HCEC 1CT (cell line): ENCODE measurements around the gene ANKS6.
A peak's percentile ranks its signal among the peaks of the same experiment; 100 is the strongest.

ENCODE experiments used
- DNase-seq: peaks from one replicate; pipeline ENCODE4 v3.0.0-alpha.2; 2017

ANKS6 gene

DNA sequence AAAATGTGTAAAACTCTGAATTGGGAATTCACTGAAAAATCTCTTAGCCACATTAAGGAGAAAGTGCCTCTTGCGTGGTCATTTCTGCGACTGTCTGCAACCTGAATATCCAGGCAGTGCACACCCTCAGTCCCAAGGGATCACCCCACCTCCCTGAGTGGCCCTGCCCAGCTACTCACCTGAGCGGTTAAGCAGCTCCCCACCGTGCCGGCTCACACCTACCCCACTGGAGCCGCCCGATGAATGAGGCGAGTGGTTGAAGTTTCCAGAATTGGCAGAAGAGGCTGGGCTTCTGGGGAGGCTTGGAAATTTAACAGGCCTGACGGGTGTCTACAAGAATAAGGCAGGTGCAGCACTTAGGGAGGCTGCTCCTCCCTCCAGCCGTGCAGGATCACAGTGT, 25.6 kb downstream of the ANKS6 start:
- no peak for DNase-seq

DNA sequence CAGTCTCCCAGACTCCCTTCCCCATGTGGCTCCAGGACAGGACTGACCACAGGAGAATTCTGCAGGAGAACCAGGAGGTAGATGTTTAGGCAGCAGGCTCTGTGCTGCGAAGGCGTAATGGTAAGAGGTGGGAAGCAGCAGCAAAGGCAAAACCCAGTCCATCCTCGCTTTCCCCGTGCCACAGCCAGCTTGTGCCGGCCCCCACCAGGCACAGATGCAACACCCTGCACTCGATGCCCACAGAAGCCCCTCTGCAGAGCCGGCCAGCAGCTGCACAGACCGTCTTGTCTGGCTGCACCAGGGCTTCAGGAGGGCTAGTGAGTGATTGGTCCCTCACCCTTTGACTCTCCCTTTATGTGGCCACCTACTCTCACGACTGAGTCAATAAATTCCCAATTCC, 28.0 kb downstream of the ANKS6 start:
- DNase-seq, result no peak

DNA sequence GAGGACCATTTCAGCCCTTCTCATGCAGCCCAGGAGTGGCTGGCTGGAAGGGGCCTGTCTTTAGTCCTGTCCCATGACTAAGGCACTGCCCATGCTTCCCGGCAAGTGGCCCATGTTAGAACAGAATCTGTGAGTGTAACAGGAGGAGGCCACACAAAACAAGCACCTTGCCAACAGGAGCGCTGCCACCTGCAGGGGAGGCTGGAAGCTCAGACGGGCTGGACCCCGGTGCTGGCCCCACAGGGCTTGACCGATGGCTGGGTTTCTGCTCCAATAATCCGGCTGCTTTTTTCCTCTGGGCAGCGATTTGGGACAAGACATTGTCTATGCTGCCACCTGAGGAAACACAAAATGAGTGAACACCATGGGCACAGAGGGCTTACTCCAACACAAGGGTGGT, 28.4 kb downstream of the ANKS6 start:
- no peak for DNase-seq

DNA sequence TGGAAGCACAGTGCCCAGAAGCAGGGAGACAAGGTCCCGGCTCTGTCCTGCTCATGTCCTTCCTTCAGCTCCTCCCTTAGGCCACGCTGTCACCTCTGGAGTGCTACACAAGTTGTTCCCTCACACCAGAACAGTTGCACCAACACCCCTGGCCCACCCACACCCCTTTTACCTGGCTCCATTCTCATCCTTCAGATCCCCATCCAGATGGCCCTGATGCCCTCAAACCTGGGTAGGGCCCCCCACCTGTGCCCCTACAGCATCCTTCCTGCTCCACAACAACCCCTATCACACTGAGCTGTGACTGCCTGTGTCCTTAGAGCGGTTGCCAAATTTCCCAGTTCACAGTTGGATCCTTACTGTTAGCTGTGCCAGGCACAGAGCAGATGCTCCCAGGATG, 29.2 kb downstream of the ANKS6 start:
- DNase-seq, result no peak

DNA sequence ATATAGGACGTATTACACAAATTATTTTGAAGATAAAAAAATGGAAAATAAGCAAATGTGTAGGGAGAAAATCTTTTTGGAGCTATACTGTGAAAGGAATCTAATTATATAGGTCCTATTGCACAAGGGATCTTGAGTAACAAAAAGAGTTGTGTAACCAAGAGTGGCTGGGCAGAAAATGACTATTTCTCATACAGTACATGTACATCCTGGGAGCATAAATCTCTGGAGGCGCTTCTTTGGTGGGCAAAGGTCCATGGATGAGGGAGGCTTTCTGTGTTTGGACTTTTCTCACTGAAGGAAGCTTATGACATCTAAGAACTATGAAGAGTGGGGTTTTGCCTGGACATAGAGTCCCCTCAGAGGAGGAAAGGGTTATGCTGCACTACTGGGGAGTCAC, 29.8 kb downstream of the ANKS6 start:
- no peak for DNase-seq

DNA sequence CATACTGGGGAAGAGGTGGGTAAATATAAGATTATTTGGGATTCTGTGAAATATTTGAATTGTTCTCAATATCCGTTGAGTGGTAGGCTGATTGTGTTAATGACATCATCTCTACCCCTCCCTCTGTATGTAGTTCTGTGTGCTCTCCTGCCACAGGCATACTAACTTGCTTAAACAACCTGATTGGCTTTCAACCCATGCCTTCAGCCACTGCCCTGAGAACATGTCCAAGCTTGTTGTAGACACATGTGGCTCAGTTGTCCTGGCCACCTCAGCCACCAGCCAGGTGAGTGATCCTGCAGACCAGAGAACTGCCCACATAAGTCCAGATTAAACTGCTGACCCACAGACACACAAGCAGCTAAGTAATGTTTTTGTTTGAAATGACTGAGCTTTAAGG, 31.1 kb downstream of the ANKS6 start:
- no peak for DNase-seq

DNA sequence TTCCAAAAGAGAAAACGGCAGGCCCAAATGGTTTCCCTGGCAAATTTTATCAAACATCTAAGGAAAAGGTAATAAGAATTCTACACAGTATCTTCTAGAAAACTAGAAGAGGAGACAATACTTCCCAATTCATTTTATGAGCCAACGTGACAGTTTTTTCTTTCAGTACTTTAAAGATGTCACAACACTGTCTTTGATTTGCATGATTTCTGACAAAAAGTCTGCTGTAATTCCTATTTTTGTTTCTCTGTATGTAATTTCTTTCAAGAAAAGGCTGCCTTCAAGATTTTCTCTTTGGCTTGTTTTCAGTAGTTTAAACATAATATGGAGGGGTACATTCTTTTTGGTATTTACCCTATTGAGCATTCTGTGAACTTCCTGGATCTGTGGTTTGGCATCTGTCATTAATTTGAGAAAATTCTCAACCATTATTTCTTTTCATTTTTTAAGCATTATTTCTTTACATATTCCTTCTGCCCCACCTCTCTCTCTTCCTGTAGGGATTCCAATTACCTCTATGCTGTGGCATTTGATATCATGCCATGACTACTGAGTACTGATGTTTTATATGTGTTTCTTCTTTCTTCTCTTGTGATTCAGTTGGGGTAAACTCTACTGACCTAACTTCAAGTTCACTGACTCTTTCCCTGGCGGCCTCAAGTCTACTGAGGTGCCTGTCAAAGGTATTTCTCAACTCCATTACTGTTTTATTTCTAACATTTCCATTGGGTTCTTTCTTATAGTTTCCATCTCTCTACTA, 32.2 kb downstream of the ANKS6 start:
- DNase-seq, result no peak

DNA sequence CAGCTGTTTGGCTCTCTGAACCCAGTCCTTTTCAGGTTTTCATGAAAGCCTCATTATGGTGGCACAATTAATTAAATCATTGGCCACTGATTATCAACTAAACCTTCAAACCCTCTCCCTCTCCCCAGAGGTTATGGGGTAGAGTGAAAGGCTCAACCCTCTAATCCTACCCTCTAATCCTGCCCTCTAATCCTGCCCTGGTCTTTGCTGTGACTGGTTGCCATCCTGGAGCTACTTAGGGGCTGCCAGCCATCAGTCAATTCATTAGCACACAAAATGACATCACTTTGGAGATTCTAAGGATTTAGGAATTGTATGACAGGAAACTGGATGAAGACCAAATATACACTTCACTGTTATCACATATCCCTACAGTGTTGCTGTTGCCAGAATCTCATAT, 36.1 kb downstream of the ANKS6 start:
- DNase-seq, result no peak

DNA sequence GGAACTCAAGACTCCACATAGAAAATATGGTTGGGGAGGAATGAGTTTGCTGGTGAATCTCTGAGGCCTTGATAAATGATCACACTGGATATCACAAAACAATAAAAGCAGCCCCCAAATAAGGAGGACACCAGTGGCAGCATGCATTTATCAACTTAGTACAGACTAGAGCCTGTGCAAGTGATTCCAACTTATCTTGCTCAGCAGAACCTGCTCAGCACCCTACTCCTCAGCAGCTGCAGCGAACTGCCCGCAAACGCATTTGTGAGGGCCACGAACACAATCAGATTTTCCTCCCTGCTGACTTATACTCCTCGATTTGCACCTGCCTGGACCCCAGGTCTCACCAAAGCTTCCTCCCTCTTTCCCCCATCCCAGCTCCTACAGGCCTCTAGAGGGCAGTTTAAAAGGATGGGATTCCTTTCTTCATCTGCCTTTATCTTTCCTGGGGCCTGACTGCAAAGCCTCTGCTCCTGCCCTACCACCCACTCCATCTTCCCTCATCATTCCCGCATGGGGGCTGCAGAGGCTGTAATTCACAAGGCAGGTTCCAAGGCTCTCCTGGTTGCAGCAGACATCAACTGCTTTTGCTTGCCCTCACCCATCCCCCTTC, 41.2 kb downstream of the ANKS6 start:
- DNase-seq, result no peak

DNA sequence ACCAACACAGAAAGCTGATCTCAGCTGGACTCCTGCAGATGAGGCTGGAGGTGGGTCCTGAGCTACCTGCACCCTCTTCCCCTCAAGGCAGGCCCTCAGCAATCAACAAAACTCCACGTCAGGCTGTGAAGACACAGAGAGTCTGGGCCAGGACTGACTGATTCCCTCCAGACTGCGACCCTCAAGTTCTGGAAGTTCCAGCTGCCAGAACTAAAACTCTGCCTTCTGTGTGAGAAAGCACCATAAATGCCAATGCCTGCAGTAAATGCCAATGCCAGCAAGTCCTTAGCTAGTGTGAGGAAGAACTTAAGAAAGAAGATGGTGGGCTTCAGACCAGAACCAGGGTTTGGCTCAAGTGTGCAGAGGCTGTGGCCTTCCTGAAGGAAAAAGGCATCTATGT, 45.1 kb downstream of the ANKS6 start:
- no peak for DNase-seq

DNA sequence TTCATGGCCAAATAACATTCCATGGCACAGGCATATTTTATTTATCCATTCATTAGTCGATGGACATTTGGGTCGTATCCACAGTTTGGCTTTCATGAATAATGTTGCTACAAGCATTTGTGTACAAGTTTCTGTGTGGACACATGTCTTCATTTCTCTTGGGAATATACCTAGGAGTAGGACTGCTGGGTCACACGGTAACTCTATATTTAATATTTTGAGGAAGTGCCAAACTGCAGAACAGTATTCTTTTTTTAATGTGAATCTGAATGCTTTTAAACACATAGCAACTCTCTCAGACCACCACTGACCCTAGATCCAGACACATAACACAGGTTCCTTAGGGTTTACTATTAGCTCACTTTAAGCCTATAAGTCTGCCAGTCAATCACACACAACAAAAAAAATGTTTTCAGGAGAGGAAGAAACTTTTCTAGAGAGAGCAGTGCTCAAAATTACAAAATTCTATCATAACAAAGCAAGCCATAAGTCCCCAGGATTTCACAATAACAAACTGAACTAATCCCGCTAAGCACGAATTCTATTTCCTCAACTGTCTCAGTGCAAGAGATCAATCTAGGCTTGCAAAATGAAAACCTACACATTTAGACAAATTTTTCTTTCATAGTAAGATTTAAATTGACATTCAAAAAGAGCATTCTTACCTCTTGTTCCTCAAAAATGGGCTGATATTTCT, 45.8 kb downstream of the ANKS6 start:
- no peak for DNase-seq

DNA sequence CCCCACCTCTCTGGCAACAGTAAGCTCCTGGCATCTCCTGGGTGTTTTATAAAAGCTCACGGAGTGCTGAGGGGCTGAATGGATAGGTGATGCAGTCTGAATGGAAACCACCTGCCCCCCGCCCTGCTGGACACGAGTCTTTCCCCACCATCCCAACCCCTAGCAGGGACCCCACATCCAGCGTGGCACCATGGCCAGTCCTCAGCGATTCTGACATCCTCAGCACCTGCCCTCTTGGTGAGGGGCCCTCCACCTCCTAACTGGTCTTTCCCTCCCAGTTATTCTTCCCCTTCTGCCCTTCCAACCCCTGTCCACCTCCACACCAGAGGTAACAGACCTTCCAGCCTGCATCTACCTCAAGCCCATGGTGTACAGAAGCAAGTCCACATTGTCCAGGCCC, 48.9 kb downstream of the ANKS6 start:
- no peak for DNase-seq

DNA sequence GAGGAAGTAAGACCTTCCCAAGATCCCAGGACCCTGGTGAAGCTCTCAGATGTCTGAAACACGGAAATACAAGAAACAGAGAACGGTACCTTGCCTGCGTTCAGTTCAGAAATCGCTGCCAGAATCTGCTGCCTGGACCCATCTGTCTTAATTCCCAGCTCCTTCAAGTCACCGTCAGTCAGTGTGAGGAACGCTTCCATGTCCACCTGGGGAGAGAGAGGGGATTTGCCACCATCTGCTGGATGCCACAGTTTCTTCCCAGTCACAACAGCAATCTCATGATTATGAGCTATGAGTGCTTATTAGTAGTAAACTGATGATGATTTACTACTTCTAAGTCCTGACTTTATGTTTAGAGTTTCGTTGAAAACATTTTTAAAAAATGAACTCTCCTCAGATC, 50.9 kb downstream of the ANKS6 start:
- no peak for DNase-seq

DNA sequence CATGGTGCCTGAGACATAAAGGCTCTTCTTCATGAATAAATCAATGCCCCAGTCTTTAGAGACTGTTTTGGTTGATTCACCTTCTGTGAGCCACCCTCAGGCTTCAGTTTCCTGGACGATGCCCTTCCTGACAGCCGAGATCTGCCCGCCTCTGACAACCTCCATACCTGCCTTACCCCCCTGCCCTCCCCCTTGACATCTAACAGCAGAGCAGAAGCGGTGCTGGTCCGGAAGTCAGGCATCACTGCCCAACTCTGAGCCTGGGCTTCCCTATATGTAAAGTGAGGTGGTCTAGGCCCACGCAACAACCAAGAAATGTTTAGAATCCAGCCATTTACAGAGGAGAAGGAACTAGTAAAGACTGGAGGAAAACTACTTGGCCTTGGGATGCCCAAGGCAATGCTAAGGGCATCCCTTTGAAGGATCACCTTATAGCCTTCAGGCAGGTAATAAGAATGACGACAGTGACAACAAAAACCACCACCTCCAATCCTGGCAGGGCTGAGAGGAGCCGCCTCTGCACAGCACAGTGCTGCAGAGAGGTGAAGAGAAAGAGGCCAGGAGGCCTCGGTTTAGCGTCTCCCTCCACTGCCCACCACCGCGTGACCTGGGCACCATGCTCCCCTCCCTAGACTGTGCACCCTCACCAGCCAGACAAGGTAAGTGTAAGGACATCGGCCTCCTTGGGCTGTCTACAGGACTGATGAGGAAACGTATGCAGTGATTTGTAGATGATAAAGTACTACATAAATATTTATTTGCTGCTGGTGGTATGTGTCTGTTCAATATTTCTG, 52.3 kb downstream of the ANKS6 start:
- DNase-seq, result no peak

DNA sequence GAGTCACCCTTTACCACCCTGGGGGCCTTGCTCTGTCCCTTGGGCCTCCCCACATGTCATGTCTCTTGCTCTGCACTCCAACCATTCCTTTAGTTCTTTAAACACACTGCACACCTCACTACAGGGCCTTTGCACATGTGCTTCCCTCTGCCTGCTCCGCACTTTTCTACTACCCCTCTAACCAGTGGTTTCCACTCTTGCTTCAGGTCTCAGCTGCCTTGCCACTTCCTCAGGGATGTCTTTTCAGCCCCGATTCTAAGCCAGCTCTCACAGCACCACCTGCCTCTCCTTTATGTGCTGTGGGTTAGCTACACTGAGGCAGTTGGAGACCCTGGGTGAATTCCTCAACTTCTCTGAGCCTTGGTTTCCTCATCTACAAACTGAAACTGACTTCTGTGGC, 53.0 kb downstream of the ANKS6 start:
- DNase-seq, result no peak

DNA sequence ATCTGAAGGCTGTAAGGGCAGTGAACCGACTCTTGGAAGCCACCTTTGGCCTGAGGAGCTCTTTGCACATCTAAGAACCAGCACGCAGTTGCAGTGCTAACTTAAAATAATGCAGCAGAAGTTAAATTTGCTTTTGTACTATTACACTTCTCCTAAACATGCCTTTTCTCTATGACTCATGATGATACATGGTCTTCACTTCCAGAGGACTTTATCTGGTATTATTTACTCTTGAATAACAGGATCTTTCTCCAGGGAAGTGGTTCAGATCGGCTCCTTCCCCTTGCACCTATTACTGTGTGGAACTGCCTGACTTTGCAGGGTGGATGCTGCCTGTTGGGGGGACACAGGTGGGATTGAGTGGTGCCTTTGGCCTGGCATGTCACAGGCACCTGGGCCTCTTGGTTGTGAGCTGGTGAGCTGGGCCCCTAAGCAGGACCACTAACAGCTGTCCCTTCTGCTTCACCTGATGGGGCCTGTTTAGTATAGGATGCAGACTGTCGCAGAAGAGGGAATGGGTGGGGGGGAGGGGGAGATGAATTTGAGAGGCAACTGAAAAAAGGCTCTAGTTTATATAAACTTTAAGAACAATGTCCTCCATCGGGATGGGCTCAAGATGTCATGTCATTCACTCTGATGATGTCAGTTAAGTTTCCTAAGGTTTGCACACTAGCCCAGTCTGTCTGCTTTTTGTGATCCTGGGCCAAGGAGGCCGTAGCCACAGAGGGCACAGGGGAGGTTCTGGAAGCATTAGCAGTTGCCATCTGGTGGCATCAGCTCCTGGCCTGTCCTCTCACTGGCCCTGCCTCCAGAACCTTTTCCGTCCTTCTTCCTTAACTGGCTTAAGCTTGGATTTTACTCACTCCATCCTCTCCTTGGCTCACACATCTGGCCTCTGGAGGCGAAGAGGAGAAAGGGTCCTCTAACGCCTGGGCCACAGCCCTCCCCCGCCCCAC, 53.8 kb downstream of the ANKS6 start:
- DNase-seq, result peak; percentile 63

DNA sequence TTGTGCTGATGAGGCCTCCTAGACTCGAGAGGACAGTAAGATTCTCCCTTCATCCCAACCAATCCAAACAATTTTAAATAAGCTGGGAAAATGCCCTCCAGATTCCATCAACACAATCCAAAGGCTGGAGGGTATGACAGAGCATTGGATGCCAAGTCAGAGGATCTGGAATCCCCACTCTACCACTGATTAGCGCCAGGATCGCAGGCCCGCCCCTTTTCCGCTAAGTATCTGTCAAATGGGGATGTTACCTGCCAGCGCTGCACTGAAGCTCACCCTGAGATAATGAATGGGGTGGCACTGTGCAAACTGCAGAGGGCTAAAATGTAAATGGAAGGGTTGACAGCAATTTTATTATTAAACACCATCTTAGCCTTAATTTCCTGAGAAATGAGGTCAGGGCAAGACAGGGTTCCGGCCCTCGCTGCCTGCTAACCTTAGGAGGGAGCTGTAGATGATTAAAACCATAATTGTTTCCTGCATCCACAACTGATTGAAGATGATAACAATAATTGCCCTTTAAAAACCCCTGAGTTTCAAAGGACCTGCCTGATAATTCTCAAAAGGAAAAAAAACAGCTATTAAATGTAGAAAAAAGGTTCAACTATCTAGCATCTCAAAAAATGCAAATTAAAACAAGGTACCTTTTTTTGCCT, 56.0 kb downstream of the ANKS6 start:
- DNase-seq, result no peak

DNA sequence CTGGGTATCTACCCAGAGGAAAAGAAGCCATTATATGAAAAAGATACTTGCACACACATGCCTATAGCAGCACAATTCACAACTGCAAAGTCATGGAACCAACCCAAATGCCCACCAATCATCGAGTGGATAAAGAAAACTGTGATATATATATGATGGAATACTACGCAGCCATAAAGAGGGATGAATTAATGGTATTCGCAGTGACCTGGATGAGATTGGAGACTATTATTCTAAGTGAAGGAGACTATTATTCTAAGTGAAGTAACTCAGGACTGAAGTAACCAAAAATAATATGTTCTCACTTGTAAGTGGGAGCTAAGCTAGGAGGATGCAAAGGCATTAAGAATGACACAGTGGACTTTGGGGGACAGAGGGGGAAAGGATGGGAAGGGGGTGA, 57.6 kb downstream of the ANKS6 start:
- DNase-seq, result no peak

DNA sequence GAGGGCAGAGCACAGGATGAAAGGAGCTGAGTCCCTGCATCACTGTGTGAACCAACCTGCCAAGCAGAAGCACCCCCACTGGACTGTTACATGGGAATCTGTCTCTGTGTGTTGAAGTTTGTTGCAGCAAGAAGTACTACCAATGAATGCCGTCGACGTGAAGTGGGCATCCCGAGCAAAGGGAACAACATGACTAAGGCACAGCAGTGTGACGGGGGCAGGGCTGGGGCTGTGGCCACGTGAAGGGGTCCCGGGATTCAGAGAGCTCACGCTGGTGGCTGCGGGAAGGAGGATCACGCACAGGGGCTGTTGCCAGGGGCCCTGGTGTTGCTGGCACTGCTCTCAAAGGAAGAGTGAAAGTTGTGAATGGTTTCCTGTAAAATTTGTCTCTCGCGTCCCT, 60.1 kb downstream of the ANKS6 start:
- DNase-seq, result no peak

DNA sequence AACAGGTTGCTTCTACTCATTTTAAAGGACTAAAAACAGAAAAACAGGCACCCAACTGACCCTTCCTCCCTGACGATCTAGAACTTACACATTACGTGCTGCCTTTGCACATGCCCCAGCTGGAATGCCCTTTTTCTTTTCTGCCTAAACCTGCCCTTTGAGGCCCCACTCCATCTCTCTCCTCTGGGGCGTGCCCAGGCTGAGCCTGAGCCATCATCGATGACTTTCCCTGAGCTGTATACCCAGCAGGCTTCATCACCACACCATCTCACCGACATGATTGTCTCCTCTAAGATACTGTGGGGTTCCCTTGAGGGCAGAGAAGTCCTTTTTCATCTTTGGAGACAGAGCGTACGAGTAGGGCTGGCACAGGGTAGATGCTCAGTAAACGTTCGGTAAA, 63.6 kb downstream of the ANKS6 start:
- DNase-seq, result no peak

DNA sequence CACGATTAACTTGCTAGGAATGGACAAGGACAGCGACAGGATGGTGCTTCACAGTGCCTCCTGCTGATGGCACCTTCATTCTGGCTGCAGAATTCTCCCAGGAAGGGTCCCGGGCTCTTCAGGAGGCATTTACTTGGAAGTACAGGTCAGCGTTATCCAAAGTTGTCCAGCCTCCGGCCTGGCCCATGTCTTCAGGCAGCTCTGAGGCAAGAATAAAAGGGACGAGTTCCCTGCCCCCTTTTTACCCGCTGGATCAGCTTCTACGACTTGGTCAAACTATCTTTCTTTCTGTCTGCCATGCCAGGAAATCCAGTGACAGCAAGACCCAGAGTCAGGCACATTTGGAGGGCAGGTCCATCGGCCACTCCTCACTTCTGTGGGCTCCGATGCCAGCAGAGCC, 64.3 kb downstream of the ANKS6 start:
- DNase-seq, result no peak

DNA sequence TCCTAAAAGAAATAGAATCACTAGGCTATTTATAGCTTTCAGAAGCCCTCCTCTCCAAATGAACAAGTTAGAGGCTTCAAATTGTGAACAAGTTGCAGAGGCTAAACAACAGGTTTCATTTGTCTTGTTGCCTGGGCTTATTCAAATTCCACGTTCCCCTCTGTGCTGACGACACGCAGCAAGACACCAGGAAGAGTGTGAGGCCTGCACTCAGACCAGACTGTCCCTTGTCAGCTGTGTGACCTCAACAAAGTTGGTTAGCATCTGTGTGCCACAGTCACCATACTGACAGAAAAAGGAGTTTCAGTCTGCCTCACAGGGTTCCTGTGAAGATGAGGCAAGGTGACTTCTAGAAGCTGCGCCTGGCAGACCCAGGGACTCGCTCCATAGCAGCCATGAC, 65.5 kb downstream of the ANKS6 start:
- DNase-seq, result no peak
